GM21526 (cell line): Measurements from ENCODE around the gene ENTREP3.

Experiments used
- ATAC-seq: cut with Tn5 transposase; IDR thresholded peaks from one replicate; pipeline ENCODE4 v1.9.1; 2021; ENCODE audit warnings: moderate library complexity; ENCODE audit not compliant: unreplicated experiment, low FRiP score

ENTREP3 gene

GRCh38 chr1:155205969-155206593 lies 49.2 kb downstream of the ENTREP3 start:
- no peak for ATAC-seq

GRCh38 chr1:155205035-155205434 lies 50.2 kb downstream of the ENTREP3 start:
- no peak for ATAC-seq

- ATAC-seq: no peak
Observed at GRCh38 chr1:155202731-155203515, 52.4 kb downstream of the ENTREP3 start.

GRCh38 chr1:155202198-155202597 lies 53.1 kb downstream of the ENTREP3 start:
- no peak for ATAC-seq

- no peak for ATAC-seq
Observed at GRCh38 chr1:155200920-155201319, 54.4 kb downstream of the ENTREP3 start.

GRCh38 chr1:155199792-155200191 lies 55.5 kb downstream of the ENTREP3 start:
- ATAC-seq: no peak

GRCh38 chr1:155198547-155198906 lies 56.8 kb downstream of the ENTREP3 start:
- ATAC-seq: no peak

- no peak for ATAC-seq
Observed at GRCh38 chr1:155197901-155198546, 57.3 kb downstream of the ENTREP3 start.
